Measurements from ENCODE around the gene UCKL1. TPM values are rescaled to one million over a fixed set of nuclear protein-coding genes. Genes with fewer than 3 reads are reported as not detected.

UCKL1 gene
- total RNA-seq, 1 donor from 2014 or later, result 49.7 TPM

- CTCF ChIA-PET, result no interaction called here
- Mint-ChIP-seq H3K27me3 (no peaks in the 10 kb centered on the region), H3K27ac (no peak overlapping the region), H3K36me3 (ENCODE audit: low read depth) (peaks cover 46% of the 10 kb centered on the region), H3K4me1 (peaks cover 13% of the 10 kb centered on the region), H3K4me3 (no peak overlapping the region), H3K9me3 (no peaks in the 10 kb centered on the region)
- intact Hi-C loops (cut with micrococcal nuclease), result no loop called here
- ATAC-seq (ENCODE audit: low read depth) (peak; percentile 76), DNase-seq (no peak)
- TF ChIP-seq CTCF (IDR thresholded peaks at IDR 0.05), result no peak
- POLR2A ChIA-PET, result no interaction called here
Measured at GRCh38 chr20:63941282-63942081, 14.7 kb downstream of the UCKL1 start.

- no peak overlapping the region for H3K27ac Mint-ChIP-seq
- intact Hi-C loops (cut with micrococcal nuclease), result no loop called here
- POLR2A ChIA-PET, result no interaction called here
- peaks cover 11% of the 10 kb centered on the region for H3K4me1 Mint-ChIP-seq
- no peaks in the 10 kb centered on the region for H3K27me3 Mint-ChIP-seq
- CTCF ChIA-PET, result no interaction called here
- no peak for ATAC-seq (ENCODE audit: low read depth)
- TF ChIP-seq CTCF (IDR thresholded peaks at IDR 0.05), result no peak
- no peaks in the 10 kb centered on the region for H3K9me3 Mint-ChIP-seq
- no peak for DNase-seq
- peaks cover 49% of the 10 kb centered on the region for H3K36me3 Mint-ChIP-seq (ENCODE audit: low read depth)
- no peak overlapping the region for H3K4me3 Mint-ChIP-seq
Measured at GRCh38 chr20:63940472-63941266, 15.5 kb downstream of the UCKL1 start.

- intact Hi-C loops (cut with micrococcal nuclease), result no loop called here
- TF ChIP-seq CTCF (IDR thresholded peaks at IDR 0.05), result no peak
- Mint-ChIP-seq H3K4me3 (no peak overlapping the region), H3K9me3 (no peaks in the 10 kb centered on the region), H3K4me1 (peaks cover 11% of the 10 kb centered on the region), H3K27me3 (no peaks in the 10 kb centered on the region), H3K27ac (no peak overlapping the region), H3K36me3 (ENCODE audit: low read depth) (peaks cover 49% of the 10 kb centered on the region)
- DNase-seq (no peak), ATAC-seq (ENCODE audit: low read depth) (no peak)
- ChIA-PET CTCF (no interaction called here), POLR2A (no interaction called here)
Measured at GRCh38 chr20:63940071-63940471, 16.1 kb downstream of the UCKL1 start.

GRCh38 chr20:63939061-63939935, 16.9 kb downstream of the UCKL1 start:
- intact Hi-C loops (cut with micrococcal nuclease), result no loop called here
- peaks cover 53% of the 10 kb centered on the region for H3K36me3 Mint-ChIP-seq (ENCODE audit: low read depth)
- H3K27me3 Mint-ChIP-seq, result no peaks in the 10 kb centered on the region
- H3K27ac Mint-ChIP-seq, result no peak overlapping the region
- ChIA-PET POLR2A (no interaction called here), CTCF (no interaction called here)
- peaks cover 11% of the 10 kb centered on the region for H3K4me1 Mint-ChIP-seq
- no peak for TF ChIP-seq CTCF (IDR thresholded peaks at IDR 0.05)
- no peaks in the 10 kb centered on the region for H3K9me3 Mint-ChIP-seq
- no peak for DNase-seq
- ATAC-seq (ENCODE audit: low read depth), result no peak
- H3K4me3 Mint-ChIP-seq, result no peak overlapping the region
